Nephron progenitor cell (in vitro differentiated cells): ENCODE results near the gene TSKS.

Experiments used
- DNase-seq: peaks from one replicate; pipeline ENCODE4 v3.0.0; 2021
- H3K27ac Mint-ChIP-seq: 2 replicates; pipeline ENCODE4 v1.8.0; 2021; ENCODE audit warnings: mild to moderate bottlenecking, moderate library complexity, mixed read lengths
- H3K27me3 Mint-ChIP-seq: 2 replicates; pipeline ENCODE4 v1.8.0; 2021; ENCODE audit warnings: mild to moderate bottlenecking, low read depth, mixed read lengths; ENCODE audit not compliant: poor library complexity
- H3K36me3 Mint-ChIP-seq: 2 replicates; pipeline ENCODE4 v1.8.0; 2021; ENCODE audit warnings: low read depth, mixed read lengths
- H3K4me1 Mint-ChIP-seq: 2 replicates; pipeline ENCODE4 v1.8.0; 2021; ENCODE audit warnings: mixed read lengths
- H3K4me3 Mint-ChIP-seq: 2 replicates; pipeline ENCODE4 v1.8.0; 2021; ENCODE audit warnings: mild to moderate bottlenecking, moderate library complexity, mixed read lengths
- H3K9me3 Mint-ChIP-seq: 2 replicates; pipeline ENCODE4 v1.8.0; 2021; ENCODE audit warnings: mild to moderate bottlenecking, moderate library complexity, mixed read lengths
- CTCF ChIP-seq: fragments of 200-600 bp; sonication (generic); IDR thresholded peaks from 2 replicates; pipeline ENCODE4 v1.5.0; 2021; ENCODE audit warnings: antibody characterized with exemption

Gene TSKS

GRCh38 chr19:49775742-49776370 lies 12.8 kb upstream of the TSKS start:
- Mint-ChIP-seq H3K36me3 (peaks cover 22% of the 10 kb centered on the region), H3K4me3 (no peak overlapping the region), H3K27ac (peak overlapping the region; percentile 74), H3K4me1 (peaks cover 20% of the 10 kb centered on the region), H3K9me3 (no peaks in the 10 kb centered on the region), H3K27me3 (no peaks in the 10 kb centered on the region)
- no peak for DNase-seq
- TF ChIP-seq CTCF: no peak

GRCh38 chr19:49774969-49775368 lies 11.9 kb upstream of the TSKS start:
- DNase-seq: no peak
- no peaks in the 10 kb centered on the region for H3K27me3 Mint-ChIP-seq
- peaks cover 19% of the 10 kb centered on the region for H3K36me3 Mint-ChIP-seq
- H3K9me3 Mint-ChIP-seq: no peaks in the 10 kb centered on the region
- no peak overlapping the region for H3K27ac Mint-ChIP-seq
- no peak for TF ChIP-seq CTCF
- H3K4me3 Mint-ChIP-seq: no peak overlapping the region
- peaks cover 19% of the 10 kb centered on the region for H3K4me1 Mint-ChIP-seq

GRCh38 chr19:49773663-49774350 lies 10.7 kb upstream of the TSKS start:
- H3K4me3 Mint-ChIP-seq: no peak overlapping the region
- DNase-seq: no peak
- TF ChIP-seq CTCF: no peak
- H3K36me3 Mint-ChIP-seq: peaks cover 16% of the 10 kb centered on the region
- H3K27ac Mint-ChIP-seq: peak overlapping the region; percentile 64
- peaks cover 28% of the 10 kb centered on the region for H3K4me1 Mint-ChIP-seq
- H3K9me3 Mint-ChIP-seq: no peaks in the 10 kb centered on the region
- no peaks in the 10 kb centered on the region for H3K27me3 Mint-ChIP-seq

GRCh38 chr19:49772850-49773432 lies 9.8 kb upstream of the TSKS start:
- TF ChIP-seq CTCF: no peak
- no peaks in the 10 kb centered on the region for H3K27me3 Mint-ChIP-seq
- H3K27ac Mint-ChIP-seq: peak overlapping the region; percentile 89
- H3K4me1 Mint-ChIP-seq: peaks cover 35% of the 10 kb centered on the region
- no peak for DNase-seq
- H3K9me3 Mint-ChIP-seq: no peaks in the 10 kb centered on the region
- no peak overlapping the region for H3K4me3 Mint-ChIP-seq
- H3K36me3 Mint-ChIP-seq: peaks cover 16% of the 10 kb centered on the region

GRCh38 chr19:49771674-49772139 lies 8.6 kb upstream of the TSKS start:
- Mint-ChIP-seq H3K27ac (peak overlapping the region; percentile 64), H3K27me3 (no peaks in the 10 kb centered on the region), H3K9me3 (no peaks in the 10 kb centered on the region), H3K36me3 (peaks cover 16% of the 10 kb centered on the region), H3K4me3 (no peak overlapping the region), H3K4me1 (peaks cover 44% of the 10 kb centered on the region)
- no peak for DNase-seq
- no peak for TF ChIP-seq CTCF
